ENCODE results near the gene INF2.
A peak's percentile ranks its signal among the peaks of the same experiment; 100 is the strongest.
"Not testable (repeated sequence)": the region's sequence is repeated elsewhere in the genome, so short reads cannot be mapped to it uniquely, and the experiment has no call there.

The INF2 gene

GRCh38 chr14:104689109-104689880, at the start of gene INF2:
INF2 (plus strand) TSS chr14:104689618; CDS start chr14:104701366, 11,748 bp downstream.
- peak; percentile 69 for DNase-seq

DNA sequence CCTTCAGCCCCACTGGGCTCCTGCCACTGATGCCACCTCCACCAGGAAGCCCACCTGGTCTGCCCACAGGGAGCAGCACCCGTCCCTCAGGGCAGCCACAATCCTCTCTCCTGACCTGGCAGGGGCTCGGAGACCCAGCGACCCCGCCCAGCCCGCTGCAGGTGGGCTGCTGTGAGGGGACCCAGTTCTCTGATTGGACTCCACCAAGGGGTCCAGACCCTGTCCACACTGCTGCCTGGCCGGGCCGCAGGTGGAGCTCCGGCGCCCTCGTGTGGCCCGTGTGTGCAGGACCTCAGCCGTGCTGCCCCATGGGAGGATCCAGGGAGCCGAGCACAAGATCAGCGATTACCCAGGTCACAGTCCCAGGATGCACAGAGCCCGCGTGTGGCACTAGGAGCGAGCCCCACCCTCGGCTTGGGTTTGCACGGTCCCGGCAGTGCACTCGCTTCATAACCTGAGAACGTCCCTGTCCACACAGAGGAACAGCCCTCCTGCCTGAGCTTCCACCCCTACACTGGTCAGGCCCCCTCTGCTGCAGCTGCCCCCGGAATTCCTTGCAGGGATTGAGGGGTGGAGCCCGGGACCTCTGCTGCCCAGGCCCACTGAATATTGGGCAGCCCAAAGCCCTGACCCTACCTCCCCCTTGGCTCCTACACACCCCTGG, 49.4 kb upstream of the INF2 start:
- peak; percentile 64 for DNase-seq

GRCh38 chr14:104640681-104641080, 48.7 kb upstream of the INF2 start:
- no peak for DNase-seq

GRCh38 chr14:104641753-104642539, 47.5 kb upstream of the INF2 start:
- DNase-seq: no peak

DNA sequence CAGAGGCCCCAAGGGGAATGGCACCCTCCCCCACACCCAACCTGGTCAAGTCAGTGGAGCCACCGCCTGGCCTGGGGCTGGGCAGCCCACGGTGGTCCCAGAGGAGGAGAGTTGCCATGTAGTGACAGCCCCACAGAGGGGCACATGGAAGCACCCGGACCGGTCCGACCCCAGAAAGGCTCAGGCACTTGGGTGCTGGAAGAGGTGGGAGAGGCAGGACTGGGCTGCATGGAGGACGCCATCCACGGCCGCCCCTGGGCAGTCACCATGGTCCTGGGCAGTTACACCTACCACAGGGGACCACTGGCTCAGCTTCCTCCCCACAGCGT, 46.9 kb upstream of the INF2 start:
- DNase-seq: no peak

GRCh38 chr14:104643306-104643705, 46.1 kb upstream of the INF2 start:
- no peak for DNase-seq

- no peak for DNase-seq
These were observed 45.3 kb upstream of the INF2 start for GRCh38 chr14:104644091-104644635.

DNA sequence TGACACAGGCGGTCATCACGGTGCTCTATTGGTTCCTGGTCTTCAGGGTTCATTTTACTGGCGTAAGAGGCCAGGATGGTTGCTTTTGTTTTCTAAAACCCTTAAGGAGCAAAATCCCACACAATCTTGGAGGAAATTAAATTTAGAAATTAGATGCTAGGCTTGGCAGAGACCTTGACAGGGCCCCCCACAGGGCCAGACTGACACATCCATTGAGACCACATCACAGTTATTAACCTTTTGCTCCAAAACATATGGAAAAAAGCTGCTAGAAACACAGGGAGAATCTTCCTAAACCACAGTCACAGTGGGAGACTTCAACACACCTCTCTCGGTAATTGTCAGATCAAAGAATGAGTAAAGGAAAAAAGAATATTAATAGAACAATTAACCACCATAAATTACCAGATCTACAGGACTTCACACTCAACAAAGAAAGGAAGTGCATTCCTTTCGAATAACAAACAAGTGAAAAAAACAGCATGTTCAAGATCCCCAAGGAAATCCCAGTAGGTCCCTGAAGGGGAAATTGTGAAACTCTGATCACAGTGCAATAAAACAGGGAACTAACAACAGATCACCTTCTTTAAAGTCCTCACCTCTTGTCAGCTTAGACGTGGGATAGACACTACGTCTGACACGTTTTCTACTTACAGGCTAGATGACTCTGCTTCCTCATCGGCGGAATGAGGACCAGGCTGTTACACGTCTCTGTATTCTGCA, 44.6 kb upstream of the INF2 start:
- no peak for DNase-seq

DNA sequence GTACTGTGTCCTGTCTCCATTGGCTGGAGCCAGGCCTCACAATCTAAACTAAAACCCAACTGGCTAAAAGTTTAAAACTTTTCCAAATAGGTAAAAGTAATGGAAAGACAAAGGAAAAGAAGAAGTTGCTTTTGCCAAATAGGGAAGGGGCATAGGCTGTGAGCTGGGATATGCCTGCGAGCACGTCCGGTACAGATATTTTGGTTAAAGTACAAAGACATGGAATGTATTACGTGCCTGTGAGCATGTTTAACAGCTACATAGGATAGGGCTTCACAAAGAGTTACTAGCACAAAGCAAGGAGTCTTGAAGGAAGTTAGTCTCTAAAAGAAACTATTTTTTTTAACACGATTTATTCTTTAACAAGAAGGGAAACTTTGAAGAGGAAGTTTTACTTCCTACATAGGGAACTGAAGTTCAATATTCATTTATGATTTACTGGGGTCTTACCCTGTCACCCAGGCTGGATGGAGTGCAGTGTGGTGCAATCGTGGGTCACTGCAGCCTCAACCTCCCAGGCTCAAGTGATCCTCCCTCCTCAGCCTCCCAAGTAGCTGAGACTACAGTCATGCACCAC, 41.9 kb upstream of the INF2 start:
- no peak for DNase-seq

DNA sequence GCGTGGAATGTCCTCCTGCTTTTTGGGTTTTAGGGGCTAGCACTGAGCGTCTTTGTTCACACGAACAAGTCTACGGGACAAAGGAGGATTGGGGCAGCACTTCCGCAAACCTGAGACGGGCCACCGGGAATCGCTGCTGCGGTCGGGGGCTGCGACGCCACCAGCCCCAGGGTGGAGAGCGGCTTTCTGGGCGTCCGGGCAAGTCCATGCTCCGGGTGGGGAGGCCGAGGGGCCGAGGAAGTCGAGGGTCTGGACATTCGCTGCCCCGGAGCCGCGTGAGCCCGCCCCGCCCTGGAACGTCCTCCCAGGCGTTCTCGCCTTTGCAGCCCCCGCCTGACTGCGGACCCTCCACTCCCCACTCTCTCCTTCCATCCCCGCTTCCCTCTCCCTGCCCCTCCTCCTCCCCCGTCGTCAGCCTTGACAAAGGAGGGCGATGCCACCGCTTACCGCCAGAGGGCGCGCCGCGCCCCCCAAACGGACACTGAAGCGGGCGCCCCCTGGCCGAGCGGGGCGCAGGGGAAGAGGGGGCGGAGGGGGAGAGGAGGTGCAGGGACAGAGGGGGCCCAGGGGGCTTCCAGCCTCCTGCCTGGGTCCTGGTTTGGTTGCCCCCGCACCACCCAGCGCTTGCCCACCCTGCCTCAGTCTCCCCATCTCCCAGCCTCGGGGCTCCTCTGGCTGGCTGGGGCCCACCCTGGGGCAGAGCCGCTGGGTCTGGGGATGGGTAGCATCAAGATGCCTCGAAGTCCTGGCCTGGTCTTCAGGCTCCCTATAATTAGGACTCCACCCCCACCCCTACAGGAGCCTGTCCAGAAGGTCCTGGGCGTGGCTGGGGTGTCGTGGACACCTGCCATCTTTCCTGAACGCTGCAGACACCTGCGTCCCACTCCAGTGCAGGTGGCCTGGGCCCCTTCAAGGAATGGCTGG, 39.1 kb upstream of the INF2 start:
- DNase-seq: peak; percentile 72

DNA sequence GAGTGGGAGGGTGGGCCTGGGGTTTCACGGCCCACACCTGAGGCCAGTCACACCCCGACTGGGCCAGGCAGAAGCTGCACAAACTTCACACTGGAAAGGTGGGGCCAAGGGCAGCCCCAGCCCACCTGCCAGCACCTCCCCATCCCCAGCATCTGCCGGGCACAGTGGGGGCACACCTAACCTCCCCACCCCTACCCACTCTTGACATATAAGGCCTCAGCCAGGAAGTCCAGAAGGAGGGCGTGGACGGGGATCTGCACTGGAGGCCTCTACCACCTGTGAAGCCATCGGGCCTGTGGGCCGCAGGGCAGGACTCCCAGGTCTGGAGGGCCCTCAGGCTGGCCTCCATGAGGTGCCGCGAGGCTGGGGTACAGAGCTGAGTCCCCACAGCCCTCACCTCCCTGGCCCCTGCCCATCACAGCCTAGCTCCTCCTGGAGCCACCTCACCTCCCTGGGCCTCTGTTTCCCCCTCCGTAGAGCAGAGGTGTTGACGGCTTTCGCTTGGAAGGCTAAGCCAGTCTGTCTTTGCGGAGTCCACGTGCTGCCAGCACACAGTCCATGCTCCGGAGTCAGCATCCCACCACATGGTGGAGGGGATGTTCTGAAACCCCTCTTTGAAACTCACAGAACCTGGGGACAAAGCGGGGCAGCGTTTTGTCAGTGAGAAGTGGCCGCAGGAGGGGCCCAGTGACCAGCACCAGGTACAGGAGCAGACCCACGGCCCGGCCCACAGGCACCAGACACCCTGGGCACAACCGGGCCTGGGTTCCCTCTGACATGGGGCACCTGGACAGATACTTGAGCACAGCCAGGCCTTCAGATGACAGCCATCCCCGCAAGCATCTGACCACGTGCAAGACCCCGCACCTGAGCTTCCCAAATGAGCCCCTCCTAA, 38.2 kb upstream of the INF2 start:
- no peak for DNase-seq

DNA sequence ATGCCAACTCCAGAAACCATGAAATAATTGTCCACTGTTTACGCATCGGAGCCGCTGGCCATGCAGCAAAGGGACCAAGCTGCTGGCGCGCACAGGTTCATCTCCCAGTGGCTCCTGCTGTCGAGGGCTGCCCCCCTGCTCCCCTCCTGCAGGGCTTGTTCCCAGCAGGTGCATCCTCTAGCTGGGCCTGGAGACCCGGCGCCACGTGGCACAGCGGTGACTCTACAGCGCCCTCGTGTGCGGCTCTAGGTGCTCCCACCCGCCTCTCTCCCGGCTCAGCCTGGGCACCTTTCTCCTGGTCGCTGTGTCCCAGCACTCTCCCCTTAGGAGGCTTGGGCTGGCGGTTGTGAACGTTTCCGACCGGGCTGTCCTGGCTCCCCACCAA, 37.5 kb upstream of the INF2 start:
- no peak for DNase-seq

DNA sequence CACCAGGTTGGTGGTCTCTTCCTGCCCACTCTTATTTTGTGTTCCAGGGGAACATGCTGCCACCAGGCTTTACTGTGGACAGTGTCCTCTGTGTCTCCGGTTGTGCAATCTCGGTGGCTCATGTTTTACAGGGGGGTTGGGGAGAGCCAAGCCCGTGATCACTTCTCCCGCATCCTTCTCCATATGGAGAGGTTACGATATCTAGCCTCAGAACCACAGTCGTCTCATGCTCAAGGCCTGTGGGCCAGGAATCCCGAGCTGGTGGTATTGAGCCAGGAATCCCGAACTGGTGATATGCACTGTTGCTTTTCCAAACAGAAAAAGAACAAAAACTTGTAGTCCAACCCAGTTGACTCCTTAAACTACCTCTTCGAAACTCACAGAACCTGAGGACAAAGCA, 37.0 kb upstream of the INF2 start:
- no peak for DNase-seq

DNA sequence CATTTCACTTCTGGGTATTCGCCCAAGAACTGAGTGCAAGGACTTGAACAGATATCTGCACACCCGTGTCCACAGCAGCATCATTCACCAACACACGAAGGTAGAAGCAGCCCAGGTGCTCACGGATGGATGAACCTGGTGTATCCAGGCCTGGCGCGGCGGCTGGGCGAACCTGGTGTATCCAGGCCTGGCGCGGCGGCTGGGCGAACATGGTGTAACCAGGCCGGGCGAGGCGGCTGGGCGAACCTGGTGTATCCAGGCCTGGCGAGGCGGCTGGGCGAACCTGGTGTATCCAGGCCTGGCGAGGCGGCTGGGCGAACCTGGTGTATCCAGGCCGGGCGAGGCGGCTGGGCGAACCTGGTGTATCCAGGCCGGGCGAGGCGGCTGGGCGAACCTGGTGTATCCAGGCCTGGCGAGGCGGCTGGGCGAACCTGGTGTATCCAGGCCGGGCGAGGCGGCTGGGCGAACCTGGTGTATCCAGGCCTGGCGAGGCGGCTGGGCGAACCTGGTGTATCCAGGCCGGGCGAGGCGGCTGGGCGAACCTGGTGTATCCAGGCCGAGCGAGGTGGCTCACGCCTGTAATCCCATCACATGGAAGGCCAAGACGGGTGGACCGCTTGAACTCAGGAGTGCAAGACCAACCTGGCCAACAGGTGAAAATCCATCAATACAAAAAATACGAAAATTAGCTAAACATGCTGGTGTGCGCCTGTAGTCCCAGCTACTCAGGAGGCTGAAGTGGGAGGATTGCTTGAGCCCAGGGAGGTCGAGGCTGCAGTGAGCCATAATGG, 36.1 kb upstream of the INF2 start:
- not testable (repeated sequence) for DNase-seq

DNA sequence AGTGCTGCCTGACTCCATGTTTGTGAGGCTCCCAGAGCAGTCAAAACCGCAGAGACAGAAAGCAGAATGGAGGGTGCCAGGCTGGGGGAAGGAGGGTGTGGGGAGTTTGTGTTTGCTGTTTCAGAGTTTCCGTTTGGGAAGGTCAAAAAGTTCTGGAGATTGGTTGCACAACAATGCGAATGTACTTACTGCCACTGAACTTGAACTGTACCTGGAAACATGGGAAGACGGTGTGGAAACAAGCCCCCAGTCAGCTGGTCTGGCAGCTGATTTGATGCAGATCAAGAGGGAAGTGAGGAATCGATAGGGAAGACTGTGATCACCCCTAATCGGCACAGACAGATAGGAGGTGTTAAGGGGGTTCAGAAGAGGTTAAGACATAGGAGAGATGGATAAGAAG, 35.3 kb upstream of the INF2 start:
- DNase-seq: no peak

GRCh38 chr14:104655128-104655848, 34.1 kb upstream of the INF2 start:
- no peak for DNase-seq

DNA sequence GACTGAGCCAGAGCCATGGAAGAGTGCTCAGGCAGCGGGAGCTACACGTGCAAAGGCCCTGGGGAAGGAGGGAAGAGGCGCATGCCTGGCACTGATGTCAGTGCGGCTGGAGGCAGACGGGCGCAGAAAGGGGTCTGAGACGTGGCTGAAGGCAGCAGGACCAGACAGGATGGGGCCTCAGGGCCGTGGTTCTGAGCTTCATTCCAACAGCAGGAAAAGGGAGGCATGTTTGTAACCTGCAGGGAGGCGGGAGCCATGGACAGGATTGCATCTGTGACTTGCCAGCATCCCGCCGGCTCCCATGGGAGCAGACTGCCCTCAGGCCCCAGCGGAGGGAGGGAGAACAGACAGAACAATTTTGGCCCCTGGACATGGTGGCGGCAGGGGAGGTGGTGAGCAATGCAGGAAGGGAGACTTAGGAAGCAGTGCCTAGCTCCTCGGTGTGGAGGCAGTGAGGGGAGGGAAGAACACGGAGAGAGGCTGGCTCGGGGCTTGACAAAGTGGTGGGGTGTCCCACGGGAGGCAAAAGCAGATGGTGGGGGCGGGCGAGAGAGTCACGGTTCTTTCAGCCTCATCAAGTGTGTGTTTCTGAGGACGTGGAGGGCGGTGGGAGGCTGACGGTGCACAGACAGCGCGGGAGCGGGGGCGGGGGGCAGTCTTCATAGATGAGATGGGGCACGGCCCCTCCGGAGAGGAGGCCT, 33.3 kb upstream of the INF2 start:
- DNase-seq: no peak

GRCh38 chr14:104657101-104657524, 32.3 kb upstream of the INF2 start:
- DNase-seq: no peak

All from stimulated activated CD4-positive, alpha-beta T cell treated with anti-CD3 and anti-CD28 coated beads, Interleukin-15, amount 100 ng/mL, for 24 hours (primary cell).